ENCODE data around the gene MIB1.
"Not testable (repeated sequence)": the region's sequence is repeated elsewhere in the genome, so short reads cannot be mapped to it uniquely, and the experiment has no call there.

MIB1 gene

GRCh38 chr18:21733011-21733410, 7.6 kb upstream of the MIB1 start (continued):
- no peak for TF ChIP-seq ZNF565 (CRISPR knock-in tag; conservative IDR thresholded peaks at IDR 0.05; ENCODE audit: low read depth)
- TF ChIP-seq ZNF8 (CRISPR knock-in tag; IDR thresholded peaks at IDR 0.05), result no peak

GRCh38 chr18:21735452-21736015, 5.1 kb upstream of the MIB1 start:
- ATAC-seq, result no peak
- TF ChIP-seq RARB (CRISPR knock-in tag; IDR thresholded peaks at IDR 0.05) (no peak), ZFP3 (CRISPR knock-in tag; IDR thresholded peaks at IDR 0.05) (no peak), ZNF8 (CRISPR knock-in tag; IDR thresholded peaks at IDR 0.05) (no peak), PPARA (CRISPR knock-in tag; IDR thresholded peaks at IDR 0.05; ENCODE audit: borderline replicate concordance) (no peak), TOX (CRISPR knock-in tag; IDR thresholded peaks at IDR 0.05; ENCODE audit: borderline replicate concordance) (no peak), POU6F1 (CRISPR knock-in tag; IDR thresholded peaks at IDR 0.05; ENCODE audit: borderline replicate concordance, low read depth) (no peak), CSRNP3 (CRISPR knock-in tag; IDR thresholded peaks at IDR 0.05) (no peak), TSHZ2 (CRISPR knock-in tag; IDR thresholded peaks at IDR 0.05) (no peak), ZC3H10 (CRISPR knock-in tag; IDR thresholded peaks at IDR 0.05) (no peak), ESRRG (CRISPR knock-in tag; IDR thresholded peaks at IDR 0.05) (no peak), CSDC2 (CRISPR knock-in tag; IDR thresholded peaks at IDR 0.05) (no peak)

- not testable (repeated sequence) for ATAC-seq
These were observed 3.7 kb upstream of the MIB1 start for GRCh38 chr18:21736926-21737325.

GRCh38 chr18:21739604-21740537, 721 bp upstream of the MIB1 start:
- TF ChIP-seq CSRNP3 (CRISPR knock-in tag; IDR thresholded peaks at IDR 0.05), result no peak
- TF ChIP-seq CREB5 (CRISPR knock-in tag; IDR thresholded peaks at IDR 0.05; ENCODE audit: low read depth), result no peak
- no peak for TF ChIP-seq ZNF565 (CRISPR knock-in tag; conservative IDR thresholded peaks at IDR 0.05; ENCODE audit: low read depth)
- no peak for TF ChIP-seq BACH2 (CRISPR knock-in tag; IDR thresholded peaks at IDR 0.05; ENCODE audit: borderline replicate concordance)
- no peak for TF ChIP-seq ZNF8 (CRISPR knock-in tag; IDR thresholded peaks at IDR 0.05)
- no peak for TF ChIP-seq SNAI2 (CRISPR knock-in tag; IDR thresholded peaks at IDR 0.05)
- no peak for TF ChIP-seq ZFP30 (CRISPR knock-in tag; IDR thresholded peaks at IDR 0.05)
- no peak for TF ChIP-seq CSDC2 (CRISPR knock-in tag; IDR thresholded peaks at IDR 0.05)
- no peak for TF ChIP-seq POU6F1 (CRISPR knock-in tag; IDR thresholded peaks at IDR 0.05; ENCODE audit: borderline replicate concordance, low read depth)
- TF ChIP-seq GLIS3 (CRISPR knock-in tag; IDR thresholded peaks at IDR 0.05), result no peak
- no peak for TF ChIP-seq ZNF70 (CRISPR knock-in tag; IDR thresholded peaks at IDR 0.05)
- TF ChIP-seq ZC3H10 (CRISPR knock-in tag; IDR thresholded peaks at IDR 0.05), result no peak
- TF ChIP-seq PATZ1 (CRISPR knock-in tag; IDR thresholded peaks at IDR 0.05; ENCODE audit: borderline replicate concordance), result no peak
- TF ChIP-seq ISL1 (CRISPR knock-in tag; IDR thresholded peaks at IDR 0.05), result no peak
- TF ChIP-seq ZFP3 (CRISPR knock-in tag; IDR thresholded peaks at IDR 0.05), result no peak
- TF ChIP-seq RARB (CRISPR knock-in tag; IDR thresholded peaks at IDR 0.05), result no peak
- no peak for TF ChIP-seq TCF4 (CRISPR knock-in tag; IDR thresholded peaks at IDR 0.05; ENCODE audit: borderline replicate concordance)
- no peak for TF ChIP-seq TOX (CRISPR knock-in tag; IDR thresholded peaks at IDR 0.05; ENCODE audit: borderline replicate concordance)
- TF ChIP-seq ESRRG (CRISPR knock-in tag; IDR thresholded peaks at IDR 0.05), result no peak
- peak; percentile 34 for ATAC-seq

Measured in SK-N-SH treated with all-trans-retinoic acid at 6 μM for 48 hours (cell line).